ENCODE measurements around the gene PIGBOS1. TPM values are rescaled to one million over a fixed set of nuclear protein-coding genes. Genes with fewer than 3 reads are reported as not detected.
"Not testable (repeated sequence)": the region's sequence is repeated elsewhere in the genome, so short reads cannot be mapped to it uniquely, and the experiment has no call there.

PIGBOS1 gene
- total RNA-seq, 1 experiment from 2014 or later = 8.6 TPM

DNA sequence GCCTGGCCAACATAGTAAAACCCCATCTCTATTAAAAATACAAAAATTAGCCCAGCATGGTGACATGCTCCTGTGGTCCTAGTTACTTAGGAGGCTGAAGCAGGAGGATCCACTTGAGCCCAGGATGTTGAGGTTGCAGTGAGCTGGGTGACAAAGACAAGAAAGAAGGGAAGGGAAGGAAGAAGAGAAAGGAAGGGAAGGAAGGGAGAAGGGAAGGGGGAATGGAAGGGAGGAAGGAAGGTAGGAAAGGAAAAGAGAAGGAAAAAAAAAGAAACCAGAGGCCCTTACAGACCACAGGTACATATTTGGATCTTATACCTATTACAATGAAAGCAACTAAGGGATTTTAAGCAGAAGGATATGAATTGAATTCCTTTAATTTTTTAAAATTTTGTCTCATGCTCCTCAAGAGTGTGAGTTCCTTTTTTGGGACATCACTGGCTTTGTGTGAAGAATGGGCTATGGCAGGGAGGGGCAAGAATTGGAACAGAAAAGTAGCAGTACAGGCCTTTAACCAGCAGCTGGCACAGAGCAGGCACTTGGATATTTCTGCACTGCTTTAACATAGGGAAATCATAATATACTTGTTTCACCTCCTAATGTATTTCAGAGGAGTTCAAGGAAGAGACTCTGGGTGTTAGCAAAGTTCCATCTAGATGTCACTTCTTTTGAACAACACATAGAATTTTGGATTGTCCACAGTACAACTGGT lies 37.2 kb downstream of the PIGBOS1 start:
- Histone ChIP-seq H3K79me2 (ENCODE audit: low read length) (no peaks in the 10 kb centered on the region; the same call in 1 of the 2 replicates), H3K27me3 (ENCODE audit: low read length) (no peaks in the 10 kb centered on the region), H3K27ac (ENCODE audit: low read length) (no peak overlapping the region), H3K9me3 (ENCODE audit: low read length) (no peaks in the 10 kb centered on the region), H2AFZ (ENCODE audit: low read length) (no peak overlapping the region), H3K4me1 (ENCODE audit: insufficient read depth, low read length) (peaks cover 23% of the 10 kb centered on the region), H3F3A (ENCODE audit: low read length, unreplicated experiment) (no peaks in the 10 kb centered on the region), H3K9ac (ENCODE audit: low read length) (no peak overlapping the region), H3K36me3 (ENCODE audit: low read depth, low read length) (no peaks in the 10 kb centered on the region), H3K9me2 (replicated peaks; ENCODE audit: low read length) (no peaks in the 10 kb centered on the region), H4K20me1 (ENCODE audit: low read length) (no peaks in the 10 kb centered on the region), H3K4me2 (ENCODE audit: low read length) (no peak overlapping the region), H3K4me3 (ENCODE audit: low read length) (no peak overlapping the region)
- intact Hi-C loops (cut with micrococcal nuclease) = no loop called here
- CTCF ChIA-PET = no interaction called here
- ATAC-seq (no peak), DNase-seq (no peak)
- POLR2A ChIA-PET (ENCODE audit: unreplicated experiment) = no interaction called here
- no TSS peak for BruUV-seq (replicated peaks)
- TF ChIP-seq EZH2 (IDR thresholded peaks at IDR 0.05; ENCODE audit: low read length, unreplicated experiment) (no peak), CTCF (conservative IDR thresholded peaks at IDR 0.05; ENCODE audit: low read depth, low read length) (no peak), EZH2phosphoT487 (IDR thresholded peaks at IDR 0.05; ENCODE audit: borderline replicate concordance, low read length) (no peak)

- intact Hi-C loops (cut with micrococcal nuclease); H3K27me3 ChIP-seq (ENCODE audit: low read length); H3K36me3 ChIP-seq (ENCODE audit: low read depth, low read length); H3K9me2 ChIP-seq (replicated peaks; ENCODE audit: low read length); DNase-seq; ATAC-seq; H3K79me2 ChIP-seq (ENCODE audit: low read length); CTCF ChIA-PET; H3K4me2 ChIP-seq (ENCODE audit: low read length); H3K9ac ChIP-seq (ENCODE audit: low read length); H3K27ac ChIP-seq (ENCODE audit: low read length); H3F3A ChIP-seq (ENCODE audit: low read length, unreplicated experiment); H3K4me3 ChIP-seq (ENCODE audit: low read length); H3K9me3 ChIP-seq (ENCODE audit: low read length); H2AFZ ChIP-seq (ENCODE audit: low read length); POLR2A ChIA-PET (ENCODE audit: unreplicated experiment); BruUV-seq (replicated peaks); H4K20me1 ChIP-seq (ENCODE audit: low read length): not testable (repeated sequence)
- peaks cover 23% of the 10 kb centered on the region for H3K4me1 ChIP-seq (ENCODE audit: insufficient read depth, low read length)
Observed at GRCh38 chr15:55280589-55280988, 38.3 kb downstream of the PIGBOS1 start.

GRCh38 chr15:55279746-55280351 lies 39.1 kb downstream of the PIGBOS1 start:
- POLR2A ChIA-PET (ENCODE audit: unreplicated experiment) = no interaction called here

More at GRCh38 chr15:55279746-55280351, 39.1 kb downstream of the PIGBOS1 start:
- Histone ChIP-seq H3K4me1 (ENCODE audit: insufficient read depth, low read length) (peaks cover 23% of the 10 kb centered on the region), H3K27me3 (ENCODE audit: low read length) (no peaks in the 10 kb centered on the region), H3K4me2 (ENCODE audit: low read length) (peak overlapping the region; percentile 59), H3K27ac (ENCODE audit: low read length) (peak overlapping the region; percentile 85), H3K9me2 (replicated peaks; ENCODE audit: low read length) (no peaks in the 10 kb centered on the region), H4K20me1 (ENCODE audit: low read length) (no peaks in the 10 kb centered on the region), H3F3A (ENCODE audit: low read length, unreplicated experiment) (no peaks in the 10 kb centered on the region), H3K79me2 (ENCODE audit: low read length) (no peaks in the 10 kb centered on the region; the same call in 1 of the 2 replicates), H3K4me3 (ENCODE audit: low read length) (no peak overlapping the region), H3K9ac (ENCODE audit: low read length) (peak overlapping the region; percentile 37; the same call in 1 of the 2 replicates), H2AFZ (ENCODE audit: low read length) (no peak overlapping the region), H3K9me3 (ENCODE audit: low read length) (no peaks in the 10 kb centered on the region), H3K36me3 (ENCODE audit: low read depth, low read length) (no peaks in the 10 kb centered on the region)
- DNase-seq = peak; percentile 74
- ATAC-seq = peak; percentile 84
- intact Hi-C loops (cut with micrococcal nuclease) = no loop called here
- CTCF ChIA-PET = no interaction called here
- no TSS peak for BruUV-seq (replicated peaks)
- TF ChIP-seq EZH2phosphoT487 (IDR thresholded peaks at IDR 0.05; ENCODE audit: borderline replicate concordance, low read length) = no peak
